GM12891 (cell line): ENCODE measurements around the gene TAMM41.
"Not testable (repeated sequence)": the region's sequence is repeated elsewhere in the genome, so short reads cannot be mapped to it uniquely, and the experiment has no call there.

Experiments
- POLR2A ChIP-seq: IDR thresholded peaks from 2 replicates; pipeline ENCODE4 v1.6.1; 2011; ENCODE audit warnings: low read depth, low read length, control low read depth
- POLR2AphosphoS5 ChIP-seq: IDR thresholded peaks from 2 replicates; pipeline ENCODE4 v1.6.1; 2011; ENCODE audit warnings: low read depth, low read length, control low read depth

GRCh38 chr3:11748306-11748705 is 98.4 kb downstream of the TAMM41 start:
- TF ChIP-seq POLR2A, POLR2AphosphoS5: not testable (repeated sequence)
